DOHH2 (cell line): ENCODE data around the gene SRGAP1.
"Not testable (repeated sequence)": the region's sequence is repeated elsewhere in the genome, so short reads cannot be mapped to it uniquely, and the experiment has no call there.

ENCODE experiments used
- H3F3A ChIP-seq: fragments of 200-600 bp; sonication (generic), shearing (Covaris generic); 2 replicates; pipeline ENCODE4 v1.6.0; 2016; ENCODE audit warnings: antibody characterized with exemption, mild to moderate bottlenecking; ENCODE audit not compliant: control insufficient read depth, insufficient read depth
- H3K27ac ChIP-seq: fragments of 200-600 bp; sonication (generic); 2 replicates; pipeline ENCODE4 v1.5.1; 2014; ENCODE audit warnings: low read depth, mild to moderate bottlenecking, low read length, moderate library complexity
- H3K27me3 ChIP-seq: fragments of 200-600 bp; sonication (generic); 2 replicates; pipeline ENCODE4 v1.6.1; 2014; ENCODE audit warnings: mild to moderate bottlenecking, low read length, mixed read lengths; ENCODE audit not compliant: control insufficient read depth
- H3K36me3 ChIP-seq: fragments of 200-600 bp; sonication (generic); 2 replicates; pipeline ENCODE4 v1.6.1; 2014; ENCODE audit warnings: mild to moderate bottlenecking, low read length, moderate library complexity, mixed read lengths; ENCODE audit not compliant: control insufficient read depth
- H3K4me1 ChIP-seq: fragments of 200-600 bp; sonication (generic); 2 replicates; pipeline ENCODE4 v1.6.1; 2014; ENCODE audit warnings: mild to moderate bottlenecking, low read length, mixed read lengths; ENCODE audit not compliant: control insufficient read depth
- H3K4me2 ChIP-seq: fragments of 200-600 bp; sonication (generic); 2 replicates; pipeline ENCODE4 v1.6.0; 2014; ENCODE audit warnings: mild to moderate bottlenecking, low read length, moderate library complexity
- H3K4me3 ChIP-seq: fragments of 200-600 bp; sonication (generic); 2 replicates; pipeline ENCODE4 v1.5.1; 2014; ENCODE audit warnings: mild to moderate bottlenecking, low read length, mixed read lengths
- H3K79me2 ChIP-seq: fragments of 200-600 bp; sonication (generic); 2 replicates; pipeline ENCODE4 v1.6.1; 2014; ENCODE audit warnings: mild to moderate bottlenecking, low read length, mixed read lengths; ENCODE audit not compliant: control insufficient read depth
- H3K9me2 ChIP-seq: fragments of 200-600 bp; sonication (generic); replicated peaks from 2 replicates; pipeline ENCODE4 v1.6.1; 2014; ENCODE audit warnings: mild to moderate bottlenecking, low read length, mixed read lengths; ENCODE audit not compliant: control insufficient read depth
- H3K9me3 ChIP-seq: fragments of 200-600 bp; sonication (generic); 2 replicates; pipeline ENCODE4 v1.6.1; 2014; ENCODE audit warnings: antibody characterized with exemption, low read length, mixed read lengths; ENCODE audit not compliant: control insufficient read depth, insufficient read depth
- H4K20me1 ChIP-seq: fragments of 200-600 bp; sonication (generic); 2 replicates; pipeline ENCODE4 v1.6.0; 2014; ENCODE audit warnings: low read depth, mild to moderate bottlenecking, antibody characterized with exemption, low read length, moderate library complexity; ENCODE audit not compliant: control insufficient read depth, insufficient read depth
- CTCF ChIP-seq: fragments of 200-600 bp; sonication (generic); IDR thresholded peaks from one replicate; pipeline ENCODE4 v1.5.1; 2014; ENCODE audit warnings: antibody characterized with exemption, mild to moderate bottlenecking, low read depth, low read length; ENCODE audit not compliant: poor library complexity, severe bottlenecking
- EZH2phosphoT487 ChIP-seq: fragments of 200-600 bp; sonication (generic); IDR thresholded peaks from 2 replicates; pipeline ENCODE4 v1.6.1; 2017; ENCODE audit warnings: borderline replicate concordance, mild to moderate bottlenecking, antibody characterized with exemption, low read length, moderate library complexity, mixed read lengths

Gene SRGAP1

GRCh38 chr12:64070454-64070853 is 226.0 kb downstream of the SRGAP1 start:
- Histone ChIP-seq H3K79me2 (no peaks in the 10 kb centered on the region), H3K4me2 (no peak overlapping the region), H3K4me3 (no peak overlapping the region), H3K9me3 (no peaks in the 10 kb centered on the region), H3K4me1 (no peaks in the 10 kb centered on the region), H3K9me2 (no peaks in the 10 kb centered on the region), H4K20me1 (no peaks in the 10 kb centered on the region), H3K36me3 (no peaks in the 10 kb centered on the region), H3K27ac (no peak overlapping the region), H3K27me3 (no peaks in the 10 kb centered on the region), H3F3A (no peaks in the 10 kb centered on the region)
- TF ChIP-seq EZH2phosphoT487 (no peak), CTCF (no peak)

GRCh38 chr12:64072916-64073575 is 228.5 kb downstream of the SRGAP1 start:
- H3F3A ChIP-seq: no peaks in the 10 kb centered on the region
- no peaks in the 10 kb centered on the region for H3K36me3 ChIP-seq
- H3K4me2 ChIP-seq: no peak overlapping the region
- H3K9me3 ChIP-seq: no peaks in the 10 kb centered on the region
- no peaks in the 10 kb centered on the region for H3K9me2 ChIP-seq
- no peaks in the 10 kb centered on the region for H3K4me1 ChIP-seq
- TF ChIP-seq EZH2phosphoT487 (no peak), CTCF (no peak)
- H3K27ac ChIP-seq: no peak overlapping the region
- H3K4me3 ChIP-seq: no peak overlapping the region
- no peaks in the 10 kb centered on the region for H4K20me1 ChIP-seq
- H3K27me3 ChIP-seq: no peaks in the 10 kb centered on the region
- no peaks in the 10 kb centered on the region for H3K79me2 ChIP-seq

- not testable (repeated sequence) for H3K79me2 ChIP-seq, H3K36me3 ChIP-seq, H4K20me1 ChIP-seq, H3K4me2 ChIP-seq, H3F3A ChIP-seq, H3K27me3 ChIP-seq, H3K9me3 ChIP-seq, H3K9me2 ChIP-seq, H3K27ac ChIP-seq, H3K4me3 ChIP-seq, H3K4me1 ChIP-seq
Measured at GRCh38 chr12:64076565-64076964, 232.1 kb downstream of the SRGAP1 start.

- H3K27ac ChIP-seq: no peak overlapping the region
- TF ChIP-seq EZH2phosphoT487: no peak
- TF ChIP-seq CTCF: peak; percentile 18
- H3K27me3 ChIP-seq: no peaks in the 10 kb centered on the region
Measured at GRCh38 chr12:64077922-64078321, 233.4 kb downstream of the SRGAP1 start.

More at GRCh38 chr12:64077922-64078321, 233.4 kb downstream of the SRGAP1 start:
- Histone ChIP-seq H4K20me1 (no peaks in the 10 kb centered on the region), H3K36me3 (no peaks in the 10 kb centered on the region), H3F3A (no peaks in the 10 kb centered on the region), H3K79me2 (no peaks in the 10 kb centered on the region), H3K9me2 (no peaks in the 10 kb centered on the region), H3K4me3 (no peak overlapping the region), H3K9me3 (no peaks in the 10 kb centered on the region), H3K4me1 (no peaks in the 10 kb centered on the region), H3K4me2 (no peak overlapping the region)
